ENCODE measurements around the gene GMCL2. TPM values are rescaled to one million over a fixed set of nuclear protein-coding genes. Genes with fewer than 3 reads are reported as not detected.

The GMCL2 gene
- polyA plus RNA-seq (2013) = not detected in 2 replicates

- Histone ChIP-seq H3K4me2 (ENCODE audit: low read length) (no peak within 1 kb of the TSS), H2BK120ac (ENCODE audit: insufficient read depth, low read length, poor library complexity) (no peak within 1 kb of the TSS), H3K4ac (ENCODE audit: low read depth, low read length) (no peak within 1 kb of the TSS), H3K27me3 (ENCODE audit: insufficient read depth, low read length) (no peaks in the 10 kb centered on the region), H3K23ac (ENCODE audit: low read length) (no peak within 1 kb of the TSS), H2BK12ac (ENCODE audit: low read length) (no peak within 1 kb of the TSS), H3K36me3 (ENCODE audit: control insufficient read depth in 1 of 2, insufficient read depth in 2 of 2, low read length in 2 of 2) (no peaks in the 10 kb centered on the region), H3K18ac (ENCODE audit: low read length) (no peak within 1 kb of the TSS), H3K9ac (ENCODE audit: low read length) (no peak within 1 kb of the TSS), H2BK5ac (ENCODE audit: low read depth, low read length, poor library complexity) (no peak within 1 kb of the TSS), H4K12ac (ENCODE audit: low read depth, low read length) (no peak within 1 kb of the TSS), H3K14ac (ENCODE audit: low read length) (no peak within 1 kb of the TSS), H3K79me2 (ENCODE audit: control insufficient read depth, insufficient read depth, low read length, poor library complexity) (no peaks in the 10 kb centered on the region), H2AFZ (ENCODE audit: insufficient read depth, low read length, poor library complexity) (no peak within 1 kb of the TSS), H3K79me1 (ENCODE audit: low read length) (no peaks in the 10 kb centered on the region), H4K91ac (ENCODE audit: low read depth, low read length) (no peak within 1 kb of the TSS), H3K4me1 (ENCODE audit: control insufficient read depth in 1 of 2, insufficient read depth in 2 of 2, low read length in 2 of 2) (peaks cover 3 to 5% of the 10 kb centered on the region in 2 experiments), H2AK5ac (ENCODE audit: low read length) (no peak within 1 kb of the TSS), H3K4me3 (ENCODE audit: low read depth, low read length) (no peak within 1 kb of the TSS), H3K9me3 (ENCODE audit: insufficient read depth, low read depth, low read length) (no peaks in the 10 kb centered on the region), H3K27ac (ENCODE audit: low read depth, low read length) (no peak within 1 kb of the TSS), H4K8ac (ENCODE audit: low read depth, low read length) (no peak within 1 kb of the TSS)
- no peak for DNase-seq
- no CpG with 5 or more reads among the region's 27 CpGs for WGBS (ENCODE audit: extremely low coverage, insufficient coverage, insufficient read length)
Measured at GRCh38 chr5:178187014-178187413, at the start of gene GMCL2. Gene GMCL2 (minus strand): TSS chr5:178187371. CDS start chr5:178187299, 72 bp downstream.

- Histone ChIP-seq H3K79me2 (ENCODE audit: control insufficient read depth, insufficient read depth, low read length, poor library complexity) (peaks cover 8% of the 10 kb centered on the region), H3K27me3 (ENCODE audit: insufficient read depth, low read length) (no peaks in the 10 kb centered on the region), H3K4me2 (ENCODE audit: low read length) (no peak overlapping the region), H3K9me3 (ENCODE audit: insufficient read depth, low read depth, low read length) (no peaks in the 10 kb centered on the region), H3K23ac (ENCODE audit: low read length) (no peak overlapping the region), H3K14ac (ENCODE audit: low read length) (no peak overlapping the region), H2BK120ac (ENCODE audit: insufficient read depth, low read length, poor library complexity) (no peak overlapping the region), H3K4ac (ENCODE audit: low read depth, low read length) (no peak overlapping the region), H2AK5ac (ENCODE audit: low read length) (no peak overlapping the region), H3K27ac (ENCODE audit: low read depth, low read length) (no peak overlapping the region), H3K4me1 (ENCODE audit: control insufficient read depth in 1 of 2, insufficient read depth in 2 of 2, low read length in 2 of 2) (peaks cover 2 to 4% of the 10 kb centered on the region in 2 experiments), H3K36me3 (ENCODE audit: control insufficient read depth in 1 of 2, insufficient read depth in 2 of 2, low read length in 2 of 2) (no peaks in the 10 kb centered on the region), H4K12ac (ENCODE audit: low read depth, low read length) (no peak overlapping the region), H2AFZ (ENCODE audit: insufficient read depth, low read length, poor library complexity) (no peak overlapping the region), H2BK5ac (ENCODE audit: low read depth, low read length, poor library complexity) (no peak overlapping the region), H4K8ac (ENCODE audit: low read depth, low read length) (no peak overlapping the region), H3K79me1 (ENCODE audit: low read length) (peaks cover 9% of the 10 kb centered on the region), H3K4me3 (ENCODE audit: low read depth, low read length) (no peak overlapping the region), H4K91ac (ENCODE audit: low read depth, low read length) (no peak overlapping the region), H3K9ac (ENCODE audit: low read length) (no peak overlapping the region), H3K18ac (ENCODE audit: low read length) (no peak overlapping the region), H2BK12ac (ENCODE audit: low read length) (no peak overlapping the region)
- WGBS (ENCODE audit: extremely low coverage, insufficient coverage, insufficient read length) = no CpG with 5 or more reads among the region's 4 CpGs
- no peak for DNase-seq
Measured at GRCh38 chr5:178236679-178237078, 49.5 kb upstream of the GMCL2 start.

GRCh38 chr5:178236126-178236525 is 49.0 kb upstream of the GMCL2 start:
- Histone ChIP-seq H4K91ac (ENCODE audit: low read depth, low read length) (no peak overlapping the region), H3K9me3 (ENCODE audit: insufficient read depth, low read depth, low read length) (no peaks in the 10 kb centered on the region)
- no CpG with 5 or more reads among the region's 9 CpGs for WGBS (ENCODE audit: extremely low coverage, insufficient coverage, insufficient read length)

GRCh38 chr5:178235588-178235974 is 48.4 kb upstream of the GMCL2 start:
- Histone ChIP-seq H2BK12ac (ENCODE audit: low read length) (no peak overlapping the region), H4K8ac (ENCODE audit: low read depth, low read length) (no peak overlapping the region), H2BK120ac (ENCODE audit: insufficient read depth, low read length, poor library complexity) (no peak overlapping the region), H3K9ac (ENCODE audit: low read length) (no peak overlapping the region), H3K9me3 (ENCODE audit: insufficient read depth, low read depth, low read length) (no peaks in the 10 kb centered on the region), H2AK5ac (ENCODE audit: low read length) (no peak overlapping the region), H3K79me2 (ENCODE audit: control insufficient read depth, insufficient read depth, low read length, poor library complexity) (peaks cover 9% of the 10 kb centered on the region), H3K4me1 (ENCODE audit: control insufficient read depth in 1 of 2, insufficient read depth in 2 of 2, low read length in 2 of 2) (peaks cover 11 to 13% of the 10 kb centered on the region in 2 experiments), H3K4me2 (ENCODE audit: low read length) (no peak overlapping the region), H3K79me1 (ENCODE audit: low read length) (peaks cover 9% of the 10 kb centered on the region), H3K27me3 (ENCODE audit: insufficient read depth, low read length) (no peaks in the 10 kb centered on the region), H3K4ac (ENCODE audit: low read depth, low read length) (no peak overlapping the region), H3K23ac (ENCODE audit: low read length) (no peak overlapping the region), H3K36me3 (ENCODE audit: control insufficient read depth in 1 of 2, insufficient read depth in 2 of 2, low read length in 2 of 2) (peaks cover 4 to 5% of the 10 kb centered on the region in 2 experiments), H3K18ac (ENCODE audit: low read length) (no peak overlapping the region), H4K91ac (ENCODE audit: low read depth, low read length) (no peak overlapping the region), H3K27ac (ENCODE audit: low read depth, low read length) (no peak overlapping the region), H2AFZ (ENCODE audit: insufficient read depth, low read length, poor library complexity) (no peak overlapping the region), H4K12ac (ENCODE audit: low read depth, low read length) (no peak overlapping the region), H2BK5ac (ENCODE audit: low read depth, low read length, poor library complexity) (no peak overlapping the region), H3K4me3 (ENCODE audit: low read depth, low read length) (no peak overlapping the region), H3K14ac (ENCODE audit: low read length) (no peak overlapping the region)
- no CpG with 5 or more reads among the region's 3 CpGs for WGBS (ENCODE audit: extremely low coverage, insufficient coverage, insufficient read length)
- no peak for DNase-seq

More at GRCh38 chr5:178236126-178236525, 49.0 kb upstream of the GMCL2 start:
- Histone ChIP-seq H3K79me1 (ENCODE audit: low read length) (peaks cover 9% of the 10 kb centered on the region), H3K14ac (ENCODE audit: low read length) (no peak overlapping the region), H3K4me3 (ENCODE audit: low read depth, low read length) (no peak overlapping the region), H3K4me1 (ENCODE audit: control insufficient read depth in 1 of 2, insufficient read depth in 2 of 2, low read length in 2 of 2) (peaks cover 8 to 9% of the 10 kb centered on the region in 2 experiments), H3K4me2 (ENCODE audit: low read length) (no peak overlapping the region), H3K27me3 (ENCODE audit: insufficient read depth, low read length) (no peaks in the 10 kb centered on the region), H4K8ac (ENCODE audit: low read depth, low read length) (no peak overlapping the region), H3K9ac (ENCODE audit: low read length) (no peak overlapping the region), H3K79me2 (ENCODE audit: control insufficient read depth, insufficient read depth, low read length, poor library complexity) (peaks cover 9% of the 10 kb centered on the region), H4K12ac (ENCODE audit: low read depth, low read length) (no peak overlapping the region), H2AK5ac (ENCODE audit: low read length) (no peak overlapping the region), H3K18ac (ENCODE audit: low read length) (no peak overlapping the region), H3K4ac (ENCODE audit: low read depth, low read length) (no peak overlapping the region), H3K27ac (ENCODE audit: low read depth, low read length) (no peak overlapping the region), H2BK5ac (ENCODE audit: low read depth, low read length, poor library complexity) (no peak overlapping the region), H2BK12ac (ENCODE audit: low read length) (no peak overlapping the region), H3K23ac (ENCODE audit: low read length) (no peak overlapping the region), H2BK120ac (ENCODE audit: insufficient read depth, low read length, poor library complexity) (no peak overlapping the region), H2AFZ (ENCODE audit: insufficient read depth, low read length, poor library complexity) (no peak overlapping the region), H3K36me3 (ENCODE audit: control insufficient read depth in 1 of 2, insufficient read depth in 2 of 2, low read length in 2 of 2) (peaks cover 1% of the 10 kb centered on the region in 2 experiments)
- DNase-seq = no peak
